Uterus (tissue), 4 donors: Measurements from ENCODE around the gene EFNA4. TPM values are rescaled to one million over a fixed set of nuclear protein-coding genes. Genes with fewer than 3 reads are reported as not detected.

Experiments used
- DNase-seq, 2 donors: peaks; one replicate each; pipeline ENCODE4 v3.0.0-alpha.2; 2019 to 2020
- H3K27ac ChIP-seq, 2 donors: fragments of 200-600 bp; sonication (generic); 1 replicate in 1 of 2; 2 replicates in 1 of 2; pipeline ENCODE4 v1.5.1; 2016 to 2018
- H3K27me3 ChIP-seq, 2 donors: fragments of 200-600 bp; sonication (generic); one replicate each; pipeline ENCODE4 v1.5.1; 2018 to 2019; ENCODE audit warnings: control low read depth in 1 of 2
- H3K36me3 ChIP-seq, 2 donors: fragments of 200-600 bp; sonication (generic); one replicate each; pipeline ENCODE4 v1.5.1; 2019; ENCODE audit warnings: control low read depth in 1 of 2
- H3K4me1 ChIP-seq, 2 donors: fragments of 200-600 bp; sonication (generic); one replicate each; pipeline ENCODE4 v1.5.1; 2018 to 2019; ENCODE audit warnings: control low read depth in 1 of 2
- H3K4me3 ChIP-seq, 2 donors: fragments of 200-600 bp; sonication (generic); 1 replicate in 1 of 2; 2 replicates in 1 of 2; pipeline ENCODE4 v1.5.1; 2018 to 2019; ENCODE audit warnings: mild to moderate bottlenecking in 1 of 2
- H3K9me3 ChIP-seq, 2 donors: fragments of 200-600 bp; sonication (generic); one replicate each; pipeline ENCODE4 v1.5.1; 2019; ENCODE audit warnings: control low read depth in 1 of 2
- CTCF ChIP-seq, 4 experiments: fragments of 200-600 bp in 2 of 4; fragments of 450-650 bp in 2 of 4; sonication (generic) in 2 of 4; IDR thresholded peaks; one replicate each; pipeline ENCODE4 v1.5.1; 2016 to 2019; ENCODE audit warnings: antibody characterized with exemption in 4 of 4, mild to moderate bottlenecking in 2 of 4, moderate library complexity in 1 of 4
- POLR2A ChIP-seq, 2 donors: fragments of 450-650 bp; IDR thresholded peaks; one replicate each; pipeline ENCODE4 v1.6.1; 2016; ENCODE audit warnings: antibody characterized with exemption in 2 of 2, mild to moderate bottlenecking in 1 of 2, moderate library complexity in 1 of 2
- intact Hi-C: fragments of 100-400 bp; cut with DNase I; formaldehyde crosslinking; loops from one replicate; pipeline ENCODE4 v1.15.1; 2023; ENCODE audit warnings: low total_unique reads
- total RNA-seq, 4 donors: library from RNA; depleted of rRNA in 3 of 4; stranded (reverse); fragments of >200 nt in 3 of 4; gene quantifications; one replicate each; pipeline versions ENCODE4 v1.1.0 to v1.2.4, GENCODE V29; 2014 to 2023
- donor health status: DM: yes; HTN: yes; CAD: no.

Gene EFNA4
- total RNA-seq, 4 donors from 2014 or later = 8.0 to 8.4 TPM; not detected in 2

GRCh38 chr1:155061381-155062150, 2.0 kb upstream of the EFNA4 start:
- no peak overlapping the region for H3K27ac ChIP-seq
- intact Hi-C loops = no loop called here
- H3K4me1 ChIP-seq = peaks cover 0 to 16% of the 10 kb centered on the region in 2 donors
- TF ChIP-seq CTCF (IDR thresholded peaks at IDR 0.05) = peak; percentile 94 to 100 (median 98)
- TF ChIP-seq POLR2A (IDR thresholded peaks at IDR 0.05) = peak in 1 of 2 donors; percentile 12
- DNase-seq = peak; percentile 83 to 85
- no peaks in the 10 kb centered on the region for H3K36me3 ChIP-seq
- H3K4me3 ChIP-seq = no peak overlapping the region
- no peaks in the 10 kb centered on the region for H3K27me3 ChIP-seq
- no peaks in the 10 kb centered on the region for H3K9me3 ChIP-seq

- Histone ChIP-seq H3K4me3 (no peak overlapping the region), H3K27ac (no peak overlapping the region), H3K4me1 (peaks cover 0 to 16% of the 10 kb centered on the region in 2 donors), H3K9me3 (no peaks in the 10 kb centered on the region), H3K36me3 (no peaks in the 10 kb centered on the region), H3K27me3 (no peaks in the 10 kb centered on the region)
- peak in 1 of 2 donors; percentile 38 for DNase-seq
- TF ChIP-seq CTCF (IDR thresholded peaks at IDR 0.05) (no peak), POLR2A (IDR thresholded peaks at IDR 0.05) (no peak)
- intact Hi-C loops = no loop called here
Measured at GRCh38 chr1:155062151-155062686, 1.3 kb upstream of the EFNA4 start.

- peak; percentile 49 to 59 for DNase-seq
- Histone ChIP-seq H3K36me3 (no peaks in the 10 kb centered on the region), H3K4me1 (peaks cover 0 to 16% of the 10 kb centered on the region in 2 donors), H3K27ac (peak overlapping the region in 1 of 2 donors; percentile 63), H3K4me3 (peak overlapping the region; percentile 63 to 97), H3K27me3 (no peaks in the 10 kb centered on the region), H3K9me3 (no peaks in the 10 kb centered on the region)
- TF ChIP-seq POLR2A (IDR thresholded peaks at IDR 0.05) (no peak), CTCF (IDR thresholded peaks at IDR 0.05) (peak; percentile 56 to 73 (median 60))
- intact Hi-C loops = no loop called here
Measured at GRCh38 chr1:155062702-155063411, 683 bp upstream of the EFNA4 start.

- peaks cover 0 to 16% of the 10 kb centered on the region in 2 donors for H3K4me1 ChIP-seq
- intact Hi-C loops = no loop called here
- H3K9me3 ChIP-seq = no peaks in the 10 kb centered on the region
- H3K27me3 ChIP-seq = no peaks in the 10 kb centered on the region
- DNase-seq = no peak
- H3K27ac ChIP-seq = peak overlapping the region; percentile 63 to 87
- H3K36me3 ChIP-seq = no peaks in the 10 kb centered on the region
- H3K4me3 ChIP-seq = peak overlapping the region; percentile 63 to 97
- no peak for TF ChIP-seq POLR2A (IDR thresholded peaks at IDR 0.05)
- no peak for TF ChIP-seq CTCF (IDR thresholded peaks at IDR 0.05)
Measured at GRCh38 chr1:155064111-155064831, 731 bp downstream of the EFNA4 start.
